OCI-LY1 (cell line): ENCODE results near the gene ATP1A4.

Experiments used
- H2AFZ ChIP-seq: fragments of 200-600 bp; sonication (generic), shearing (Covaris generic); 2 replicates; pipeline ENCODE4 v1.6.0; 2014; ENCODE audit warnings: antibody characterized with exemption, mild to moderate bottlenecking, low read length
- H3F3A ChIP-seq: fragments of 200-600 bp; sonication (generic), shearing (Covaris generic); 2 replicates; pipeline ENCODE4 v1.6.0; 2014; ENCODE audit warnings: mild to moderate bottlenecking, antibody characterized with exemption, low read length, moderate library complexity; ENCODE audit not compliant: insufficient read depth
- H3K27ac ChIP-seq: fragments of 200-600 bp; sonication (generic); 2 replicates; pipeline ENCODE4 v1.5.1; 2014; ENCODE audit warnings: low read length, mixed run types, mild to moderate bottlenecking, low read depth; ENCODE audit not compliant: poor library complexity, severe bottlenecking
- H3K27me3 ChIP-seq: fragments of 200-600 bp; sonication (generic); 2 replicates; pipeline ENCODE4 v1.6.0; 2014; ENCODE audit warnings: antibody characterized with exemption, mild to moderate bottlenecking, low read length, moderate library complexity; ENCODE audit not compliant: insufficient read depth
- H3K36me3 ChIP-seq: fragments of 200-600 bp; sonication (generic); 2 replicates; pipeline ENCODE4 v1.6.1; 2014; ENCODE audit warnings: mild to moderate bottlenecking, antibody characterized with exemption, low read length, moderate library complexity, mixed read lengths; ENCODE audit not compliant: insufficient read depth
- H3K4me1 ChIP-seq: fragments of 200-600 bp; sonication (generic); 2 replicates; pipeline ENCODE4 v1.5.1; 2014; ENCODE audit warnings: mild to moderate bottlenecking, low read length, moderate library complexity; ENCODE audit not compliant: insufficient read depth, severe bottlenecking
- H3K4me2 ChIP-seq: fragments of 200-600 bp; sonication (generic), shearing (Covaris generic); 2 replicates; pipeline ENCODE4 v1.6.1; 2014; ENCODE audit warnings: low read length
- H3K4me3 ChIP-seq: fragments of 200-600 bp; sonication (generic); 2 replicates; pipeline ENCODE4 v1.5.1; 2014; ENCODE audit warnings: low read length, low read depth, mild to moderate bottlenecking, mixed read lengths; ENCODE audit not compliant: poor library complexity, severe bottlenecking
- H3K79me2 ChIP-seq: fragments of 200-600 bp; shearing (Covaris generic); 2 replicates; pipeline ENCODE4 v1.6.1; 2016; ENCODE audit warnings: mixed run types, low read length, mixed read lengths; ENCODE audit not compliant: insufficient read depth
- H3K9ac ChIP-seq: fragments of 200-600 bp; sonication (generic), shearing (Covaris generic); 2 replicates; pipeline ENCODE4 v1.6.1; 2014; ENCODE audit warnings: mild to moderate bottlenecking, low read length, mixed read lengths
- H3K9me2 ChIP-seq: fragments of 200-600 bp; sonication (generic), shearing (Covaris generic); 2 replicates; pipeline ENCODE4 v1.6.1; 2014; ENCODE audit warnings: low read depth, mild to moderate bottlenecking, low read length, mixed read lengths
- H3K9me3 ChIP-seq: fragments of 200-600 bp; shearing (Covaris generic); 2 replicates; pipeline ENCODE4 v1.6.1; 2014; ENCODE audit warnings: low read length, mixed read lengths
- H4K20me1 ChIP-seq: fragments of 200-600 bp; sonication (generic), shearing (Covaris generic); 2 replicates; pipeline ENCODE4 v1.6.0; 2016; ENCODE audit warnings: mild to moderate bottlenecking, low read length; ENCODE audit not compliant: insufficient read depth
- EZH2 ChIP-seq: fragments of 200-600 bp; sonication (generic), shearing (Covaris generic); IDR thresholded peaks from 2 replicates; pipeline ENCODE4 v1.8.0; 2017; ENCODE audit warnings: borderline replicate concordance, mixed run types, mild to moderate bottlenecking, antibody characterized with exemption, low read length, moderate library complexity, mixed read lengths
- TF ChIP-seq, protein P1 (sequence below): fragments of 200-600 bp; sonication (generic), shearing (Covaris generic); IDR thresholded peaks from 2 replicates; pipeline ENCODE4 v1.5.1; 2017; ENCODE audit warnings: mild to moderate bottlenecking, antibody characterized with exemption, low read length, moderate library complexity, mixed read lengths

Gene ATP1A4

DNA sequence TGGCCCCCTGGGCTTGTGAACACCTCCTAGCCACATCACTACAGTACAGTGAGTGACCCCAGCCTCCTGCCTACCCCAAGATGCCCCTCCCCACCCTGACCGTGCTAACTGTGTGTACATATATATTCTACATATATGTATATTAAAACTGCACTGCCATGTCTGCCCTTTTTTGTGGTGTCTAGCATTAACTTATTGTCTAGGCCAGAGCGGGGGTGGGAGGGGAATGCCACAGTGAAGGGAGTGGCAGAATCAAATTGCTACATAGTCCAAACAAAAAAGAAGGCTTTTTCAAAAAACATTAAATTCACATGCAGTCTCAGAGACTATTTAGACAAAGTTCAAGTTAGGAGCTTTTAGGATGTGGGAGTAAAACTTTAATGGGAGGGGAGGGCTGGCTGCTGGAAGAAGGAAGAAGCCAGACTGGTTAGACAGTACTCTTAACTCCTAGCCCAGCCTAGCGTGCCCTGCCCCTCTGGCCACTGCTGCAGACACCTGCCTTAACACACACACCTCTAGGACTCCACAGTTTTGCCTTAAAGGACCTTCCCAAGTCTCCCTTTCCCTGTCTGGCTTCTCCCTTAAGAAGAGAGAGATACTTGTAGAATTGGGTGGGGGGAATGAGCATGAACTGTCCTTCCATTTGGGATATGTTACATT lies 63.2 kb downstream of the ATP1A4 start:
- no peaks in the 10 kb centered on the region for H3K27me3 ChIP-seq
- H3K36me3 ChIP-seq: peaks cover 97% of the 10 kb centered on the region
- H2AFZ ChIP-seq: no peak overlapping the region
- H3F3A ChIP-seq: no peaks in the 10 kb centered on the region
- H4K20me1 ChIP-seq: no peaks in the 10 kb centered on the region
- TF ChIP-seq, protein P1, sequence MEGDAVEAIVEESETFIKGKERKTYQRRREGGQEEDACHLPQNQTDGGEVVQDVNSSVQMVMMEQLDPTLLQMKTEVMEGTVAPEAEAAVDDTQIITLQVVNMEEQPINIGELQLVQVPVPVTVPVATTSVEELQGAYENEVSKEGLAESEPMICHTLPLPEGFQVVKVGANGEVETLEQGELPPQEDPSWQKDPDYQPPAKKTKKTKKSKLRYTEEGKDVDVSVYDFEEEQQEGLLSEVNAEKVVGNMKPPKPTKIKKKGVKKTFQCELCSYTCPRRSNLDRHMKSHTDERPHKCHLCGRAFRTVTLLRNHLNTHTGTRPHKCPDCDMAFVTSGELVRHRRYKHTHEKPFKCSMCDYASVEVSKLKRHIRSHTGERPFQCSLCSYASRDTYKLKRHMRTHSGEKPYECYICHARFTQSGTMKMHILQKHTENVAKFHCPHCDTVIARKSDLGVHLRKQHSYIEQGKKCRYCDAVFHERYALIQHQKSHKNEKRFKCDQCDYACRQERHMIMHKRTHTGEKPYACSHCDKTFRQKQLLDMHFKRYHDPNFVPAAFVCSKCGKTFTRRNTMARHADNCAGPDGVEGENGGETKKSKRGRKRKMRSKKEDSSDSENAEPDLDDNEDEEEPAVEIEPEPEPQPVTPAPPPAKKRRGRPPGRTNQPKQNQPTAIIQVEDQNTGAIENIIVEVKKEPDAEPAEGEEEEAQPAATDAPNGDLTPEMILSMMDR: no peak
- TF ChIP-seq EZH2: no peak
- no peak overlapping the region for H3K9ac ChIP-seq
- H3K9me2 ChIP-seq: no peaks in the 10 kb centered on the region
- H3K4me3 ChIP-seq: no peak overlapping the region
- no peaks in the 10 kb centered on the region for H3K79me2 ChIP-seq
- no peaks in the 10 kb centered on the region for H3K4me1 ChIP-seq
- H3K9me3 ChIP-seq: no peaks in the 10 kb centered on the region
- H3K27ac ChIP-seq: no peak overlapping the region
- no peak overlapping the region for H3K4me2 ChIP-seq

DNA sequence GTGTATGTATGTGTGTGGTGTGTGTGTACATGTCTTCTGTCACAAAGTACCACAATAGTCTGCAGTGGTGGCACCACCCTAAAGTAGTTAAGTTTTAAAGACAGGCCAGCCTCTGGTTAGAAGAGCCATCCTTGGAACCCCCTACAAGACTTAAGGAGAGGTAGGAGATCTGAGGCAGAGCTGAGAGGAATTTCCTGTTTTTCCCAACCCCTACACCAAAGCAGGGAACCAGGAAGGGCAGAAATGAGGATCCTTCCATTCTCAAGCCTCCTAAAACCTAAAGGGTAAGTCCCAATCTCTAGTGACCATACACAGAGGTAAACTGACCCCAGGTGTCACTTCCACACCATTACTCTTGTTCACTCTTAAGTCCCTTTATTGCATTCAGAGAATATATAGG lies 64.9 kb downstream of the ATP1A4 start:
- H3K27me3 ChIP-seq: no peaks in the 10 kb centered on the region
- H3F3A ChIP-seq: no peaks in the 10 kb centered on the region
- H3K9me2 ChIP-seq: no peaks in the 10 kb centered on the region
- no peak overlapping the region for H2AFZ ChIP-seq
- no peaks in the 10 kb centered on the region for H4K20me1 ChIP-seq
- H3K4me2 ChIP-seq: no peak overlapping the region
- H3K4me3 ChIP-seq: no peak overlapping the region
- no peaks in the 10 kb centered on the region for H3K9me3 ChIP-seq
- no peak overlapping the region for H3K9ac ChIP-seq
- H3K36me3 ChIP-seq: peaks cover 98% of the 10 kb centered on the region
- H3K79me2 ChIP-seq: no peaks in the 10 kb centered on the region
- TF ChIP-seq, protein P1: no peak
- no peak for TF ChIP-seq EZH2
- no peaks in the 10 kb centered on the region for H3K4me1 ChIP-seq
- no peak overlapping the region for H3K27ac ChIP-seq

DNA sequence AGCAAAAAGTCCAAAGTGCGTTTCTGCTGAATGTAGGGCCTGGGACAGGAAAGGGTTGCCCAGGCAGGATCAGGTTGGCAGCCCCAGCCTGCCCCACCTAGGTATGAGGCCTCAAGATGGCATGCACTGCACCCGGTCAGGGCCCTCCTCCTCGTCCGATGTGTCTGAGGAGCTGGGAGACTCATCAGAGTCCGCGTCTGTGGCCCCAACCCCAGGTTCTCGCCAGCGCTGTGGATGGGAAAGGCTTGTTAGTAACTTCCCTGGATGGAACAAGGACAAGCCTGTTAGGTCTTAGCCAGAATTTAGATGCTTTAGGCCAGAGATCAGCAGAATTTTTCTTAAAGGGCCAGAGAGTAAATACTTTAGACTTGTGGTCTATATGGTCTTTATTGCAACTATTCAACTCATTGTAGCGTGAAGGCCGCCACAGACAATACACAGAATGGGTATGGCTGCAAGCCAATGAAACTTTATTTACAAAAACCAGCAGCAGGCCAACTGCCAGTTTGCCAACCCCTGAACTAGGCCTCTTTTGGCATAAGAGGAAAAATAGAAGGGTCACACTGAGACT lies 66.2 kb downstream of the ATP1A4 start:
- Histone ChIP-seq H3K36me3 (peaks cover 94% of the 10 kb centered on the region), H3K4me3 (no peak overlapping the region), H4K20me1 (no peaks in the 10 kb centered on the region), H3K4me1 (no peaks in the 10 kb centered on the region), H3K9me2 (no peaks in the 10 kb centered on the region), H3K27me3 (no peaks in the 10 kb centered on the region), H3K9me3 (no peaks in the 10 kb centered on the region), H3F3A (no peaks in the 10 kb centered on the region), H2AFZ (no peak overlapping the region), H3K9ac (no peak overlapping the region), H3K4me2 (no peak overlapping the region), H3K79me2 (no peaks in the 10 kb centered on the region), H3K27ac (no peak overlapping the region)
- TF ChIP-seq, protein P1: no peak
- no peak for TF ChIP-seq EZH2
